ENCODE results near the gene SLC6A12.

Gene SLC6A12

DNA sequence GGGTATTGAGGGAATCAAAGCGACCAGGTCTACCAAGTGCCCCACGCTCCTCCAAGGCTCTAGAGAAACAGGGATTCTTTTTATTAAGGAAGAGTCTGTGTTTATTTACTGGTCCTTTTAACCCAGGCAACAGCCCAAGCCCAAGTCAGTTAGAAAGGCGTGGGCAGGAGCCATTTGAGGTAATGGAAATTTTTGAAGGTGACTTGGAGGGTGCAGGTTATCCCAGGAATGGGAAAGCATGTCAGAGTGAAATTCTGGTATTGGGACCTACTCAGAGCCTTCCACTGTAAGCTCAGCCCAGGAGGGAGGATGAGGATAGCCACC lies 2.9 kb downstream of the SLC6A12 start:
- Histone ChIP-seq H3K4me2 (ENCODE audit: low read length) (no peak overlapping the region), H3K9ac (ENCODE audit: low read length) (no peak overlapping the region)

DNA sequence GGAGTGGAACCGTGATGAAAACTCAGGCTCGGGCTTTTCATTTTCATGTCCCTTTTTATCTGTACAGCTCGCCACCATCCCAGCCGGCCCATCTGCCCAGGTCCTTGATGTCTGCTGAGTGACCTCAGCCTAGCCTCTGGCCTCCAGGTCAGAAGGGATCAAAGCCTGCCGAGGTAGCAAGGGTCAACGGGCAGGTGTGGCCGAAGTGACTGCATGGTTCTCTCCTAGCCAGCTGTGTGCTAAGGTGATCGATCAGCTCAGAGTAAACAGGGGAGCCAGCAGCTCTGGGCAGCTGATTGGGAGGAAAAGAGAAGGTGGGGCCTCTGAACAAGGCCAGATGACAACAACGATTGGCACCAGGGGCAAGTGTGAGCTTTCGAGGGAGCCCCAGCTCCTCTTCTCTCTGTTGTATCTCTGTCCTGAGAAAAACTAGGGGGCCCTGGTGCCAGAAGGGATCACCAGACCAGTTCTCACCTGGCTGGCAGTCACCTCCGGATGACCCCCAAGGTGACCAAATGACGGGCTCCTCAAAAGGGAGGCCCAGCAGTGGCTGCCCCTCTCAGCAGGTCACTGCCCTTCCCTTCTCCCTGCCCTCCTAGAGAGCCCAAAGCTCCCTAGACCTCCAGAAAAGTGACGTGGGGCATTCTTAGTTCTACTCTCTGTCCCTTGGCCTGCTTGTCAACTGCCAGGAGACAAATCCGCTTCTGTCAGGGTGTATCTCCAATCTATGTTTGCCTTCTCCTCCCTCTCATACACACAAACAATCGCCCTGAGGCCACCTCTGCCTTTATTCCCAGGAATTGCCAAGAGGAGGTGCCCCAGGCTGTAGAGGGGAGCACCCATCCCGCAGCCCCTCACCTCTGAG lies 3.4 kb downstream of the SLC6A12 start:
- H3K9me2 ChIP-seq (ENCODE audit: low read depth, low read length), result no peaks in the 10 kb centered on the region
- no peak overlapping the region for H3K4me2 ChIP-seq (ENCODE audit: low read length)
- no peaks in the 10 kb centered on the region for H3K9me3 ChIP-seq (ENCODE audit: low read length)
- no peaks in the 10 kb centered on the region for H3K36me3 ChIP-seq (ENCODE audit: insufficient read depth, low read length)
- no peak for TF ChIP-seq EZH2 (IDR thresholded peaks at IDR 0.05; ENCODE audit: borderline replicate concordance, low read length)
- TF ChIP-seq, protein P1, sequence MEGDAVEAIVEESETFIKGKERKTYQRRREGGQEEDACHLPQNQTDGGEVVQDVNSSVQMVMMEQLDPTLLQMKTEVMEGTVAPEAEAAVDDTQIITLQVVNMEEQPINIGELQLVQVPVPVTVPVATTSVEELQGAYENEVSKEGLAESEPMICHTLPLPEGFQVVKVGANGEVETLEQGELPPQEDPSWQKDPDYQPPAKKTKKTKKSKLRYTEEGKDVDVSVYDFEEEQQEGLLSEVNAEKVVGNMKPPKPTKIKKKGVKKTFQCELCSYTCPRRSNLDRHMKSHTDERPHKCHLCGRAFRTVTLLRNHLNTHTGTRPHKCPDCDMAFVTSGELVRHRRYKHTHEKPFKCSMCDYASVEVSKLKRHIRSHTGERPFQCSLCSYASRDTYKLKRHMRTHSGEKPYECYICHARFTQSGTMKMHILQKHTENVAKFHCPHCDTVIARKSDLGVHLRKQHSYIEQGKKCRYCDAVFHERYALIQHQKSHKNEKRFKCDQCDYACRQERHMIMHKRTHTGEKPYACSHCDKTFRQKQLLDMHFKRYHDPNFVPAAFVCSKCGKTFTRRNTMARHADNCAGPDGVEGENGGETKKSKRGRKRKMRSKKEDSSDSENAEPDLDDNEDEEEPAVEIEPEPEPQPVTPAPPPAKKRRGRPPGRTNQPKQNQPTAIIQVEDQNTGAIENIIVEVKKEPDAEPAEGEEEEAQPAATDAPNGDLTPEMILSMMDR (IDR thresholded peaks at IDR 0.05; ENCODE audit: low read length), result no peak
- H3K27ac ChIP-seq (ENCODE audit: low read depth, low read length, poor library complexity, severe bottlenecking), result no peak overlapping the region
- H3K4me3 ChIP-seq (ENCODE audit: low read depth, low read length, poor library complexity, severe bottlenecking), result no peak overlapping the region
- H3K4me1 ChIP-seq (ENCODE audit: insufficient read depth, low read length, severe bottlenecking), result no peaks in the 10 kb centered on the region
- no peak overlapping the region for H3K9ac ChIP-seq (ENCODE audit: low read length)
- no peaks in the 10 kb centered on the region for H4K20me1 ChIP-seq (ENCODE audit: insufficient read depth, low read length)
- no peak overlapping the region for H2AFZ ChIP-seq (ENCODE audit: low read length)
- H3K79me2 ChIP-seq (ENCODE audit: insufficient read depth, low read length), result no peaks in the 10 kb centered on the region
- H3K27me3 ChIP-seq (ENCODE audit: insufficient read depth, low read length), result peaks cover 29% of the 10 kb centered on the region
- H3F3A ChIP-seq (ENCODE audit: insufficient read depth, low read length), result no peaks in the 10 kb centered on the region

More for the DNA sequence above, 2.9 kb downstream of the SLC6A12 start:
- Histone ChIP-seq H3K4me1 (ENCODE audit: insufficient read depth, low read length, severe bottlenecking) (no peaks in the 10 kb centered on the region), H3K79me2 (ENCODE audit: insufficient read depth, low read length) (no peaks in the 10 kb centered on the region), H3K27me3 (ENCODE audit: insufficient read depth, low read length) (peaks cover 29% of the 10 kb centered on the region), H3K9me2 (ENCODE audit: low read depth, low read length) (no peaks in the 10 kb centered on the region), H3K4me3 (ENCODE audit: low read depth, low read length, poor library complexity, severe bottlenecking) (no peak overlapping the region), H3F3A (ENCODE audit: insufficient read depth, low read length) (no peaks in the 10 kb centered on the region), H3K9me3 (ENCODE audit: low read length) (no peaks in the 10 kb centered on the region), H3K27ac (ENCODE audit: low read depth, low read length, poor library complexity, severe bottlenecking) (no peak overlapping the region), H3K36me3 (ENCODE audit: insufficient read depth, low read length) (no peaks in the 10 kb centered on the region), H4K20me1 (ENCODE audit: insufficient read depth, low read length) (no peaks in the 10 kb centered on the region), H2AFZ (ENCODE audit: low read length) (no peak overlapping the region)
- no peak for TF ChIP-seq EZH2 (IDR thresholded peaks at IDR 0.05; ENCODE audit: borderline replicate concordance, low read length)
- TF ChIP-seq, protein P1 (IDR thresholded peaks at IDR 0.05; ENCODE audit: low read length), result no peak

DNA sequence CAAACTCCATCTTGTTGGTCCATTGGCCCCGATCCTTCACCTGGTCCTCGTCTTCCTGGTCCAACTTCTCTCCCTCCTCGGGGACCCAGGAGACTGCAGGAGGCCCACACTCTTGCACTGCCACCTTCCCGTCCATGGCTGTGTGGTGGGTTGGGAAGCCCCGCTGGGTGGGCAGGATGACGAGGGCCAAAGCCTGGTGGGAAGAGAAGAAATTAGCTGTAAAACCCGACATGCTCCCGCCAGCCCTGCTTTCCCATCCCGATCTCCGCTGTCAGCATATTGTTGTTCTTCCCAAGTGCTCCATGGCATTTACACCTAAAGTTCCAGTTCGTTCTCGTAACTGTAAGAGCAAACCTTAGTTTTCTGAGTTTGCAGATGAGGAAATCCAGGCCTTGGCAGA lies 4.1 kb downstream of the SLC6A12 start:
- H3K9me3 ChIP-seq (ENCODE audit: low read length), result no peaks in the 10 kb centered on the region
- H3K9me2 ChIP-seq (ENCODE audit: low read depth, low read length), result no peaks in the 10 kb centered on the region
- H3K27ac ChIP-seq (ENCODE audit: low read depth, low read length, poor library complexity, severe bottlenecking), result no peak overlapping the region
- no peaks in the 10 kb centered on the region for H4K20me1 ChIP-seq (ENCODE audit: insufficient read depth, low read length)
- H3K4me2 ChIP-seq (ENCODE audit: low read length), result no peak overlapping the region
- TF ChIP-seq, protein P1 (IDR thresholded peaks at IDR 0.05; ENCODE audit: low read length), result no peak
- no peak for TF ChIP-seq EZH2 (IDR thresholded peaks at IDR 0.05; ENCODE audit: borderline replicate concordance, low read length)
- no peaks in the 10 kb centered on the region for H3K4me1 ChIP-seq (ENCODE audit: insufficient read depth, low read length, severe bottlenecking)
- H3K27me3 ChIP-seq (ENCODE audit: insufficient read depth, low read length), result peaks cover 25% of the 10 kb centered on the region
- no peaks in the 10 kb centered on the region for H3K79me2 ChIP-seq (ENCODE audit: insufficient read depth, low read length)
- no peaks in the 10 kb centered on the region for H3F3A ChIP-seq (ENCODE audit: insufficient read depth, low read length)
- H2AFZ ChIP-seq (ENCODE audit: low read length), result no peak overlapping the region
- H3K36me3 ChIP-seq (ENCODE audit: insufficient read depth, low read length), result no peaks in the 10 kb centered on the region
- H3K4me3 ChIP-seq (ENCODE audit: low read depth, low read length, poor library complexity, severe bottlenecking), result no peak overlapping the region
- H3K9ac ChIP-seq (ENCODE audit: low read length), result no peak overlapping the region
